HG03439 (cell line): Measurements from ENCODE around the gene S100A13.
"Not testable (repeated sequence)": the region's sequence is repeated elsewhere in the genome, so short reads cannot be mapped to it uniquely, and the experiment has no call there.

Experiments
- ATAC-seq: cut with Tn5 transposase; IDR thresholded peaks from one replicate; pipeline ENCODE4 v1.9.1; 2021; ENCODE audit warnings: mild to moderate bottlenecking, moderate library complexity; ENCODE audit not compliant: unreplicated experiment

The S100A13 gene

DNA sequence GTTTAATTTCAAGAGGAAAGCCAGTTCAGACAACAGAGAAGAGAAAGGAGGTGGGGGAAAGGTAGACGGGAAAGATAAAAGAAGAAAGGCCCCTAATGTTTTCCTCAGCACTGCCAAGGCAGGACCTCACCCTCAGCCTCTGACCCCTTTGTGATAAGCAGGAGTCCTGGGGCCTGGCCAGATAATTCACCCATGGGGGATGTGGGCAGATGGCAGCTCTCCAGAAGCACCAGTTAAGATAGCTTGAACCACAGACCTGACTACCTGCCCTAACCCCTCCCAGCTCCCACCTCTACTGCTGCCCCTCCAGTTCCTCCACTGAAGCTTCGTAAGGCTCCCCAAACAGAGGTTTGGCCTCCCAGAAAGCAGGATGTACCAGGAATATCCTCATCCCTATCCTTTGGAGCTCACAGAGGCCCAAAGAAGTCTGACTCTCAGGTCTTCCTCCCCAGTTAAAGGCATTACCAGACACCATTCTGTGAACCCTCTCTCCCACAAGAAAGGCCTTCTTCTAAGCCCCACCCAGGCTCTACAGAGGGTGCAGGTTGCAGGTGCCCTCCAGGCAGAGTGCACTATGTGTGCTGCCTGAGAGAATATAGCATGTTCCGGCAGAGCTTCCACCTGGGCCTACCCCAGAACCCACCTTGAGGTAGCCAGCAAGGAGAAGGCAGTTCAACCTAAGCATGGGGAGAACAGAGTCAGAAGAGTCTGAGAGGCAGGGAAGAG, 22.0 kb upstream of the S100A13 start:
- ATAC-seq, result no peak

DNA sequence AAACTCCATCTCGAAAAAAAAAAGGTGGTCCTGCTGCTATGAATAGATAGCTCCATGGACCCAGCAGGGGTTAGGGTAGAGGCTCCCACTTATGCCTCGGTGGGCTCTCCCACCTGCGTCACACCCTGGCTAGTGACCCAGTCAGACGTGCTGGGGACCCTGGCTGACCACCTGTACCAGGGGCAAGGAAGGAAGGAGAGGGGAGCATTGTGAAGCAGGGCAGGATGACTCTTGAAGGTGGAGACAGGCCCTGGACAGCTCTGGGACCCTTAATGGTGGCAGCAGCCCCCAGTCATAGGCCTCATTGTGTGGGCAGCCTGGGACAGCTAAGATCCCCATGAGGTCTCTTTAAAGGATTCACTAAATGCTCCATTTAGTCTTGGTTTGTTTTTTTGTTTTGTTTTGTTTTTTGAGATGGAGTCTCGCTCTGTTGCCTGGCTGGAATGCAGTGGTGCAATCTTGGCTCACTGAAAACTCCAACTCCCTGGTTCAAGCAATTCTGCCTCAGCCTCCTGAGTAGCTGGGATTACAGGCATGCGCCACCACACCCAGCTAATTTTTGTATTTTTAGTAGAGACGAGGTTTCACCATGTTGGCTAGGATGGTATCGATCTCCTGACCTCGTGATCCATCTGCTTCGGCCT, 20.8 kb upstream of the S100A13 start:
- no peak for ATAC-seq

DNA sequence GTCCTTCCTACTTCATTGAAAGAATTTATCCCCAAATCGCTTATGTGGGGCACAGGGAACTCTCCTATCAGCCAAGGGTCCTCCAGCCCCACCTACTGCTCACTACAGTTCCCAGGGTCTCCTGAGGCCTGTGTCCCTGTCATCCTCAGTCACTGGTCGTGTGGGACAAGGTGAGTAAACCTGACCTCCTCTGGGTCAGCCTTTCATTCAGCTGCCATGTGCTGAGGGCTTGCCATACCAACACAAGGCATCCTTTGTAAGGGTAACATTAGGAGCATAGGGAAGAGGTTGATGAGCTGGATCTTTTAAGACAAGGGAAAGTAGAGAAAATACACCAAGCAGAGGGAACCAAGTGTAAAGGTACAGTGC, 20.0 kb upstream of the S100A13 start:
- no peak for ATAC-seq

DNA sequence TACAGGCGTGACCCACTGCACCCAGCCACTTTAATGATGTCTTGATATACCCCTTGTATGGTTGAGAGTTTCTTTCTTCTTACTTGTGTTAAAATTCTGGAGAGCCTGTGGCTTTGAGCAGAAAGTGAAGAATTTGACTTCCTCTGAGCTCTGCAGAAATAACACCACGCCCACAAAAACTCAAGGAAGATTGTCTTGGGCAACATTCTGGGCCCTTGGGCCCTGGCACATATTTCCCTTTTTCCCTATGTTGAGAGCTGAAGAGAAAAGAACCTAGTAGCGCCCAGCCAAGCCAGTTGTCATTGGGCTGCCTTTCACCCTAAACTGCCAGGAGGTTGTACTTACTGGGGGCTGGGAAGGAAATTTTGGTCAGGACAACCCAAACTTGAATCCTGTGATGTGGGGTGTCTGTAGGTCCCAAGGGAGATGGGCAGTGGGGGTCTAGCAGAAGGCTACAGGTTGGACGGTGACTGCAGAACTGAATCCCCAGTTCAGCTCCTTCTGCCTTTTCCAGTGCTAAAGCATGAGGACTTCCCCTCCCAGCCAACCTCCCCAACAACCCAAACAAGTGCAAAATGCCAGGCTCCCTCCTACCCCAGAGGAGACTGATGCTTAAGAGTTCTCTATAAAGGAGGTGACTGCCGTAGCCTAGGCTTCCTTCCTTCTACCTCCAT, 19.5 kb upstream of the S100A13 start:
- ATAC-seq, result no peak

DNA sequence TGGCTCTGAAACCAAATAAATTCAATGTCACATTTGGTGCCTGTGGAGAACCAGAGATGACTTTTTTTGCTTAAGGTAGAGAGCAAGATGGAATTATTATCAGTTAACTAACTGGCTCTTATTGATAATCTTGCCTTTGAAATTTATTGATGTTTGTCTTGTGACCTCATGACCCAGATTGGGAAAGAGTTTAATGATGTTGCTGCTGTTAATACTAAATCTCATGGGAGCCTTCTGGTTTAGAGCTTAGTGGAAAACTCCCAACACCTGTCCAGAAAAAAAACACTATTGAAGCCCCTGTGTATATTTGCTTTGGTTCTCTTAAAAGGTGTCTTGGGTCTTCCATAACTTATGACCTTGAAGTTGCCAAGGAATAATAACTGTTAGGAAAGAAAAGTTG, 16.5 kb upstream of the S100A13 start:
- ATAC-seq, result no peak

DNA sequence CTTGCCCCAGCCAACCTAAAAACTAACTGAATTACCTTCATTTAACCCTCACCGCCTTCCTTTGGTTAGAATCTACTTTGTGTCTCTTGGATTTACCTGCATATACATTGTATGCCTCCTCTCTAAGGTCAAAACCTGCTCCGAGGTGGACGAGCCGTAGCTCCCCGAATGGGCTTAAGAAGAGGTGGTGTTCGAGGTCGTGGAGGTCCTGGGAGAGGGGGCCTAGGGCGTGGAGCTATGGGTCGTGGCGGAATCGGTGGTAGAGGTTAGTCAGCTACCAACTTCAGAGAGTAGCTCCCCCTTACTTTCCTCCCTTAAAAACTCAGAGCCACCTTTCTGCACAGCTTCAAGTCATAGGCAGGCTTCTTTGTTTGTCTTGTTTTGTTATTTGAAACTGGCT, 15.8 kb upstream of the S100A13 start:
- ATAC-seq, result no peak

DNA sequence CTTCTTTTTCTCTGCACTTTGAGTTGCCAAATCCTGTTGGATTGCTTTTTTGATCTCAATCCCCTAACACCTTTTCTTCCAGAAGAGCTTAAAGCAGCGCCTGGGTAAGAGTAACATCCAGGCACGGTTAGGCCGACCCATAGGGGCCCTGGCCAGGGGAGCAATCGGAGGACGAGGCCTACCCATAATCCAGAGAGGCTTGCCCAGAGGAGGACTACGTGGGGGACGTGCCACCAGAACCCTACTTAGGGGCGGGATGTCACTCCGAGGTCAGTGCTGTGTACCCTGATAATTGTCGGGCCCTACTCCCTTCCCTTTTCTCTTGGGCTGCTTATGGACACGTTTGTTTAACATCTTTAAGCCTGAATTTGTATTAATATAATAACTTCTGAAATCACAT, 14.9 kb upstream of the S100A13 start:
- no peak for ATAC-seq

DNA sequence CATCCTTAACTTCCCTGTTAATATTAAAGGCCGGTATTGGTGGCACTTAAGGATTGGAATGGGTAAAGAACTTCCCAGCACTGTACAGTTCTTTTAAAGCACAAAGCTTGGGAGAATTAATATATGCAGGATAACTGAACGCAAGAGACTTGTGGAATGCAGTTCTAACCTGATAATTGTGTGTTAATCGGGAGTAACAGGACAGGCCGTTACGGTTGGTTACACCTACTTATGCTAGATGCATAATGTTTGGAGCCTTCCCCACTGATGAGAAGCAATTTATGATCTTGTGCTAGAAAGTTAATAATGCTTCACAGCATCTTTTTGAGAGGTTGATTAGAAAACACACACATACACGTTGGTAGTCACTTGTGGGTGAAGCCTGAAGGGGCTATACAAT, 13.6 kb upstream of the S100A13 start:
- no peak for ATAC-seq

DNA sequence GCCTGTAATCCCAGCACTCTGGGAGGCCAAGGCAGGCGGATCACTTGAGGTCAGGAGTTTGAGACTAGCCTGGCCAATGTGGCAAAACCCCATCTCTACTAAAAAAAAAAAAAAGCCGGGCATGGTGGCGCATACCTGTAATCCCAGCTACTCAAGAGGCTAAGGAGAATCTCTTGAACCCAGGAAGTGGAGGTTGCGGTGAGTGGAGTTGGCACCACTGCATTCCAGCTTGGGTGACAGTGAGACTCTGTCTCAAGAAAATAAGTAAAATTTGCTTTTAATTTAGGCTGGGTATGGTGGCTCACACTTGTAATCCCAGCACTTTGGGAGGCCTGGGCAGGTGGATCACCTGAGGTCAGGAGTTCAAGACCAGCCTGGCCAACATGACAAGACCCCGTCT, 12.9 kb upstream of the S100A13 start:
- not testable (repeated sequence) for ATAC-seq

DNA sequence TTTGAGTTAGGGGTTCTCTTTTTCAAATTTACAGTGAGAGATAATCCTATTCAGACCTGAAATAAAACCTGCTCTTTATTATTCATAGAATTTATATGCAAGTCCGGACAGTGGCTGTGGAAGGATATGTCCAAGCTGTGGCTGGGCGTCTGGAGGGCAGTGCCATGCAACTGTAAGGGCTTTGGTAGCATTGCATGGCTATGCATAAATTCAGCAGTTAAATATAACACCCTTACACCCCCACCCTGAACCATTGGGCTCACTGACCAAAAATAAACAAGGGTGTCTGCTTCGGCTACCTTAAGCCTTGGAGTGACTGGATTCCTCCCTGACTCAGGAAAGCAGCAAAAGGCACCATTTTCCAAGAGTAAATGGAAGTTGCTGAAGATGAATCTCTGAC, 12.0 kb upstream of the S100A13 start:
- no peak for ATAC-seq

DNA sequence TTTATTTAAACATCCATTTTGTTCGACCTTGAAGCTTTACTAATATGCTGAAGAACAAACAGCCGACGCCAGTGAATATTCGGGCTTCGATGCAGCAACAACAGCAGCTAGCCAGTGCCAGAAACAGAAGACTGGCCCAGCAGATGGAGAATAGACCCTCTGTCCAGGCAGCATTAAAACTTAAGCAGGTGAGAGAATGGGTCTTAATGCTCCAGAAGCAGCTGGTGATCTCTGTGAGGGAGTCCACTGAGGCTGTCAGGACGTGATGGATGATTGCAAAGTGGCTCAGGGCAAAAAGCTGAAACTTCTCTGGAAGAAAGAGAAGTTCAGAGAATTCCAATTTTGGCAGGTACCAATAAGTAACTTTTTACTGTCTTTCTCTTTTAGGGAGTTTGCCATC, 11.0 kb upstream of the S100A13 start:
- no peak for ATAC-seq

DNA sequence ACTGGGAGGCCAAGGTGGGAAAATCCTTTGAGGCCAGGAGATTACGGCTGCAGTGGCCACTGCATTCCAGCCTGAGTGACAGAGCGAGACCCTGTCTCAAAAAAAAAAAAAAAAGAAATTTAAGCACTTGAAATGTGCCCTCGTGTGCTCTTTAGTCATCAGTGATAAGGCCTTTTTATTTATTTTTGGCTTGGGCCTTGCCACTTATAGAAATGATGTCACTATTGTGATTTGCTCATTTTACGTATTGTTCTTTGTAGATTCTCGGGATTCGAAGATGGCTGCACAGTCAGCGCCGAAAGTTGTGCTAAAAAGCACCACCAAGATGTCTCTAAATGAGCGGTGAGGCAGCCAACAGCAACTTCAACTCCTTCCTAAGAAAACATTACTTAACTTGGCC, 9.0 kb upstream of the S100A13 start:
- no peak for ATAC-seq

DNA sequence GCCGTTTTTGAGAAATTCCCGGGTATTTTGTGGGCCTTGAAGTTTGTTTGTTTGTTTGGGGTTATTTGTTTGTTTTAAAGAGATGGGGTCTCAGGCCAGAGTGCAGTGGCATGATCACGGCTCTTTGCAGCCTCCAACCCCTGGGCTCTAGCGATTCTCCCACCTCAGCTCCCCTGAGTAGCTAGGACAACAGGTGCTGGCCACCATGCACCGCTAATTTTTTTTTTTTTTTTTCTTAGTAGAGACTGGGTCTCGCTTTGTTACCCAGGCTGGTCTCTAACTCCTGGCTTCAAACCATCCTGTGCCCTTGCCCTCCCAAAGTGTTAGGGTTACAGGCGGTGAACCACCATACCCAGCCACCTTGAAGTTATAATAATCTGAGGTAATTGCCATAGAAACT, 8.6 kb upstream of the S100A13 start:
- no peak for ATAC-seq

DNA sequence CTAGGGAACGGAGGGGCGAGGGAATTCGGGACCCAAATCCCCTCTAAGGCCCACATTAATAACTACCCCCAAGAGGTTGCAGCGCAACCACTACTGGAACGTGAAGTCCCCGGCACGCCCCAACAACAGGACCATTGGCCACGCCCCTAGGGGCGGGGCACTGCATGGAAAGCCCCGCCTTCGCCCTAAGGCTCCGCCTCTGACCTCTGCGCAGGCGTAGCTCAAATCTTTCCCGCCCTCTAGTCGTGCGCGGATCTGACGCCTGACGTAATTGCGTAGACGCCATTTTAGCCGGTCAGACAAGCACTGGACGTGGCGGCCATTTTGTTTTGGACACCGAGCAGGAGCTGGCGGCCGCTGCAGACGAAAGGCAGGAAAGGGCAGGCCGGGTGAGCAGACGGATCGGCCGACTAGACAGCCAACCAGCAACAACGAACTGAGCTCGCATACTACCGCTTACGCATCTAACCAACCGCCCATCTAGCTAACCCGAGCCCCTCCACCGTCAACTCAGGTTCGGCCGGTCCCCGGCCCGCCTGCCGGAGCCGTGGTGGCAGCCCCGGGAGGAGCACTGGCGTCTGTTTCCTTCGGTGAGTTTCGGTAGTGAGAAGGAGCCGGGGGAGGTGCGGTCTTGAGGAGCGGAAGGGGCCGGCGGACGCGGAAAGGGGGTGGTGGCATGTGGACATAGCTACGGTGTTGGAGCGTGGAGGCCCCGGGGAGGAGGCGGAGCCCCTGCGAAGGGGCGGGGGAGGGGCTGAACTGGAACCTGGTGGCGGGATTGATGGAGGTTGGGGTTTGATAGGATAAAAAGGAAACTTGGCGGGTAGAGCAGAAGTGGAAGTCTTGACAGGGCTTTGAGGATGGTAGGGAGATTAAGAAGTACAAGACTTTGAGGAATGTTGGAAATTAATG, 6.7 kb upstream of the S100A13 start, which contains the start of gene CHTOP:
TSS of gene CHTOP (plus strand) at position 313 of the 912 bp plus-strand sequence. CDS start 2,523 bp downstream, outside the sequence.
- peak; percentile 90 for ATAC-seq

DNA sequence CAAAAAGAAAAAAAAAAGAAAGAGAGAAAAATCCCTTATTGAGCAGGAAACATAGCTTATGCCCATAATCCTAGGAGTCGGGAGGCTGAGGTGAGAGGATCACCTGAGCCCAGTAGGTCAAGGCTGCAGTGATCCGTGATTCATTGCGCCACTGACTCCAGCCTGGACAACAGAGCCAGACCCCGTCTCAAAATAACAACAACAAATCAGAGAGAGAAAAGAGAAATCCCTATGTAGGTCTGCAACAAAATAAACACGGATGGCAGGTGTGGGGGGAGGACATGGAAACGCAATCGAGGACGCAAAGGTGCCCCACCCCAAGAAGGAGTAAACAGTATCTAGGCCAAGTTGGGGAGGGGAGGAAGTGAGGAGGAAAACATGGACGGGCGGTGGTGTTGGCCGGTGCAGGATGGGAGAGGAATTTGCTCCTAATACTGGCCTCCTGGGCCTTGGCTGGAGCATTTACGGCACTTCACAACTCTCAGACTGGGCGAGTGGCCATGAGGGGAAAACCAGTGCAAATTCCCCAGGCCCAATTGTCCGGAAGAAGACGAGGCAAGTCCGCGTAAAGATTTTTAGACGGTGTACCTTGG, 6.0 kb upstream of the S100A13 start:
- no peak for ATAC-seq

DNA sequence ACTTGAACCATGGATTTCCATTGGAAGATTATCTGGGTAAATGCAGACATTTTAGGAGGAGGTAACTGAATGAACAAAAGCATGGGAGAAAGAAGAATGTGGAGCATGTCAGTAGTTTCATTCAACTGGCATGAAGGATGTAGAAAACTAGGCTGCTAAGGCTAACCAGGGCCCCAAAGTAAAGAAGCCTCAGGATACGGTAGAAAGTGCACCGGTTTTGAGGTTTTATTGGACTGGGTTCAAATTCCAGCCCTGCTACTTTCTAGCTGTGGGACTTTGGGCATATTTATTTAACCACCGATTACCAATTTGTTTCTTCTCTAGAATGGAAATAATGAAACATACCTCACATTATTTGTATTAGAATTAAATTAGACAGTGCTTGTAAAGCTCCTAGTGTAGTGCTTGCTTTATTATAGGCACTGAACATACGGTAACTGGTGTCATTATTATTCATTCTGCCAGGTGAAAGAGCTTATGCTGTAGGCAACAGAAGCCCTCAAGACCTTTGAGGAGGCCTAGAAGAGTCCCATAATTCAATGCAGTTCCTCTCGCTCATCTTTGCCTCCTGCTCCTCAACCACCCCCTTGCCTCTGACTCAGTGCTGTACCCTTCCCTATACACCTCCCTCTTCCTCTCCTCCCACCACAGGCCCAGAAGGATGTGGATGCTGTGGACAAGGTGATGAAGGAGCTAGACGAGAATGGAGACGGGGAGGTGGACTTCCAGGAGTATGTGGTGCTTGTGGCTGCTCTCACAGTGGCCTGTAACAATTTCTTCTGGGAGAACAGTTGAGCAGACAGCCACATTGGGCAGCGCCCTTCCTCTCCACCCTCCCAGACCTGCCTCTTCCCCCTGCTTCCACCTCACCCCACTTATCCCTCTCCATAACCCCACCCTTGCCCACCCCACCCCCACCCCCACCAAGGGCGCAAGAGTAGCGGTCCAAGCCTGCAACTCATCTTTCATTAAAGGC, 4.0 kb upstream of the S100A13 start:
- ATAC-seq, result no peak

DNA sequence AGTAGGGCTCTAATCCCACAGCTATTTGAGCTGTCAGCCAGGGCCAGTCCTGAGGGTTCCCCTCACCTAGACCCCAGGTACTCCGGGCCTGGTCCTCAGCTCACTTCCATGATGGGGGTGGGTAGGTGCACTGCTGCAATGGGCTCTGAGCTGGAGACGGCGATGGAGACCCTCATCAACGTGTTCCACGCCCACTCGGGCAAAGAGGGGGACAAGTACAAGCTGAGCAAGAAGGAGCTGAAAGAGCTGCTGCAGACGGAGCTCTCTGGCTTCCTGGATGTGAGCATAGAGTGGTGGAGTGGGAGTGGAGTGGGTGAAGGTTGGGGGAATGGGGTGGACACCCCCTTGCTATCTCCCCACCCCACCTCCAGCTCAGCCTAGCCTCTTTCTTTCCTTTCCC, 3.1 kb upstream of the S100A13 start:
- no peak for ATAC-seq

DNA sequence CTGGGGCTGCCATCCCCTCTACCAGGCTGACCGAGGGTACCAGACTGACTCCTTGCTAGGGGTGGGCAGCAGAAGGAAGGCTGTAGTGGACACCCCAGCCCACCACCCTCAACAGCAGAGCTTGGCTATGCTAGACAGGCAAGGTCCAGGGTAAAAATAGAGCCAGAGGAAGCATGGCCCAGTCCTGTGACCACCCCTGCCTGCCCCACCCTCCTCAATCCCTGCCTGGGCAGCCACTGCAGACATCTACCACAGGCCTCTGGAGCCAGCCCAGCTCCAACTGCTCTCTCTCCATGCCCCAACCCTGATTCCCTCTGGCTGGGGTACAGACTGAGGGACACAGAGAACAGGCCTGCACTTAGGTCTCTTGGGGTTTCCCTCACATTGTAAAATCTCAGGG, 2.7 kb upstream of the S100A13 start:
- no peak for ATAC-seq

DNA sequence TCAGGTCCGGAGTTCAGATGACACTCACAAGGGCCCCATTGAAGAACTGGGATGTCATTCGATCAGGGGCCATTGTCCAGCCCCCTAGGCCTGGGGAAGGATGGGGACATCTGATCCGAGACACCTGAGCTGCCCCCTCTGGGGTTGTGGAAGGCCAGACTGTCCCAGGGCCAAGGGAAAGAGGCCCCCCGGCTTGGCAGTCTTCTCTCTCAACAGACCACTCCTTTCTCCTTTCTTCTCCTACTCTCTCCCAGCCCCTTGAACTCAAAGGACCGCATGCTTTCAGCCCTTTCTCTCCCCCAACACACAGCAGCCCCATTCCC, 2.0 kb upstream of the S100A13 start:
- no peak for ATAC-seq
